ENCODE data around the gene TSSK3.

DNA sequence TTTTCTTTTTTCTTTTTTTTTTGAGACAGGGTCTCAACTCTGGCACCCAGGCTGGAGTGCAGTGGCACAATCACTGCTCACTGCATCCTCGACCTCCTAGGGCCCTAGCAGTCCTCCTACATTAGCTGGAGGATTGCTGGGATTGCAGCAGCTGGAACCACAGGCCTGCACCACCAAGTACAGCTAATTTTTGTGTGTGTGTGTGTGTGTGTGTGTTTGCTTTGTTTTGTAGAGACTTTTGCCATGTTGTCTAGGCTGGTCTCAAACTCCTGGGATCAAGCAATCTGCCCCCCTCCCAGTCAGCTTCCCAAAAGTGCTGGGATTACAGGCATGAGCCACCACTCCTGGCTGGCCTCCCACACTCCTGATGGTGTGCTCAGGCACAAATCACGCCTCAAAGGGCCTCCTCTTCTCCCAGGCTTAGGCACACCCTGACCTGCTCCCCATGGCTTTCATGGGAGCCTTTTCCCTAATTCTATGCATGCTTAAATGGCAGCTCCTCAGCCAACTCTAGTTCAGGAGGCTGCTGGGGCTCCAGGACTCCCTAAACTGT lies 9.4 kb upstream of the TSSK3 start:
- TF ChIP-seq, protein P1, sequence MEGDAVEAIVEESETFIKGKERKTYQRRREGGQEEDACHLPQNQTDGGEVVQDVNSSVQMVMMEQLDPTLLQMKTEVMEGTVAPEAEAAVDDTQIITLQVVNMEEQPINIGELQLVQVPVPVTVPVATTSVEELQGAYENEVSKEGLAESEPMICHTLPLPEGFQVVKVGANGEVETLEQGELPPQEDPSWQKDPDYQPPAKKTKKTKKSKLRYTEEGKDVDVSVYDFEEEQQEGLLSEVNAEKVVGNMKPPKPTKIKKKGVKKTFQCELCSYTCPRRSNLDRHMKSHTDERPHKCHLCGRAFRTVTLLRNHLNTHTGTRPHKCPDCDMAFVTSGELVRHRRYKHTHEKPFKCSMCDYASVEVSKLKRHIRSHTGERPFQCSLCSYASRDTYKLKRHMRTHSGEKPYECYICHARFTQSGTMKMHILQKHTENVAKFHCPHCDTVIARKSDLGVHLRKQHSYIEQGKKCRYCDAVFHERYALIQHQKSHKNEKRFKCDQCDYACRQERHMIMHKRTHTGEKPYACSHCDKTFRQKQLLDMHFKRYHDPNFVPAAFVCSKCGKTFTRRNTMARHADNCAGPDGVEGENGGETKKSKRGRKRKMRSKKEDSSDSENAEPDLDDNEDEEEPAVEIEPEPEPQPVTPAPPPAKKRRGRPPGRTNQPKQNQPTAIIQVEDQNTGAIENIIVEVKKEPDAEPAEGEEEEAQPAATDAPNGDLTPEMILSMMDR (IDR thresholded peaks at IDR 0.05): no peak
- no peak for TF ChIP-seq POLR2A (IDR thresholded peaks at IDR 0.05)
- TF ChIP-seq POLR2AphosphoS5 (IDR thresholded peaks at IDR 0.05; ENCODE audit: insufficient read depth in 1 of 2, low read depth in 1 of 2): no peak

All from vagina (tissue), 2 donors.